ENCODE data around the gene IL34. TPM values are rescaled to one million over a fixed set of nuclear protein-coding genes. Genes with fewer than 3 reads are reported as not detected.

Gene IL34
- total RNA-seq, 1 donor from 2014 or later = 0.86 TPM

DNA sequence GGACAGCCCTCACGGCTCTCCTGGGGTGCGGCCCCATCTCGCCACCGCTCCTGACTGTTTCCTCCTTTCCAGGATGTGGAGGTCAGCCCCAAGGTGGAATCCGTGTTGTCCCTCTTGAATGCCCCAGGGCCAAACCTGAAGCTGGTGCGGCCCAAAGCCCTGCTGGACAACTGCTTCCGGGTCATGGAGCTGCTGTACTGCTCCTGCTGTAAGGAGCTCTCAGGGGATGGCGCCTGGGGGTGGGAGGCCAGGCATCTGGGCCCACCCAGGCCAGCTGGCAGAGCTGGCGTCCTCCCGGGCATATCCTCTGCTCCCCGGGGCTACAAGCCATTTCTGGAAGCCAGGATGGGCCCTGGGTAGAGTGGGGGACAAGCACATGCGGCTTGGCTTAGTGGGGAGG lies 13.2 kb downstream of the IL34 start:
- H3K4me3 ChIP-seq (ENCODE audit: low read depth, low read length) = no peak overlapping the region
- TF ChIP-seq, protein P1, sequence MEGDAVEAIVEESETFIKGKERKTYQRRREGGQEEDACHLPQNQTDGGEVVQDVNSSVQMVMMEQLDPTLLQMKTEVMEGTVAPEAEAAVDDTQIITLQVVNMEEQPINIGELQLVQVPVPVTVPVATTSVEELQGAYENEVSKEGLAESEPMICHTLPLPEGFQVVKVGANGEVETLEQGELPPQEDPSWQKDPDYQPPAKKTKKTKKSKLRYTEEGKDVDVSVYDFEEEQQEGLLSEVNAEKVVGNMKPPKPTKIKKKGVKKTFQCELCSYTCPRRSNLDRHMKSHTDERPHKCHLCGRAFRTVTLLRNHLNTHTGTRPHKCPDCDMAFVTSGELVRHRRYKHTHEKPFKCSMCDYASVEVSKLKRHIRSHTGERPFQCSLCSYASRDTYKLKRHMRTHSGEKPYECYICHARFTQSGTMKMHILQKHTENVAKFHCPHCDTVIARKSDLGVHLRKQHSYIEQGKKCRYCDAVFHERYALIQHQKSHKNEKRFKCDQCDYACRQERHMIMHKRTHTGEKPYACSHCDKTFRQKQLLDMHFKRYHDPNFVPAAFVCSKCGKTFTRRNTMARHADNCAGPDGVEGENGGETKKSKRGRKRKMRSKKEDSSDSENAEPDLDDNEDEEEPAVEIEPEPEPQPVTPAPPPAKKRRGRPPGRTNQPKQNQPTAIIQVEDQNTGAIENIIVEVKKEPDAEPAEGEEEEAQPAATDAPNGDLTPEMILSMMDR (conservative IDR thresholded peaks at IDR 0.05; ENCODE audit: low read depth, low read length) = no peak
- DNase-seq (ENCODE audit: low read depth) = no peak

DNA sequence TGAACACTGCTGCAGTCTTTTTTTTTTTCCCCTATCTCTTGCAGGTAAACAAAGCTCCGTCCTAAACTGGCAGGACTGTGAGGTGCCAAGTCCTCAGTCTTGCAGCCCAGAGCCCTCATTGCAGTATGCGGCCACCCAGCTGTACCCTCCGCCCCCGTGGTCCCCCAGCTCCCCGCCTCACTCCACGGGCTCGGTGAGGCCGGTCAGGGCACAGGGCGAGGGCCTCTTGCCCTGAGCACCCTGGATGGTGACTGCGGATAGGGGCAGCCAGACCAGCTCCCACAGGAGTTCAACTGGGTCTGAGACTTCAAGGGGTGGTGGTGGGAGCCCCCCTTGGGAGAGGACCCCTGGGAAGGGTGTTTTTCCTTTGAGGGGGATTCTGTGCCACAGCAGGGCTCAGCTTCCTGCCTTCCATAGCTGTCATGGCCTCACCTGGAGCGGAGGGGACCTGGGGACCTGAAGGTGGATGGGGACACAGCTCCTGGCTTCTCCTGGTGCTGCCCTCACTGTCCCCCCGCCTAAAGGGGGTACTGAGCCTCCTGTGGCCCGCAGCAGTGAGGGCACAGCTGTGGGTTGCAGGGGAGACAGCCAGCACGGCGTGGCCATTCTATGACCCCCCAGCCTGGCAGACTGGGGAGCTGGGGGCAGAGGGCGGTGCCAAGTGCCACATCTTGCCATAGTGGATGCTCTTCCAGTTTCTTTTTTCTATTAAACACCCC lies 13.8 kb downstream of the IL34 start:
- no peak overlapping the region for H3K4me3 ChIP-seq (ENCODE audit: low read depth, low read length)
- DNase-seq (ENCODE audit: low read depth) = no peak
- TF ChIP-seq, protein P1 (conservative IDR thresholded peaks at IDR 0.05; ENCODE audit: low read depth, low read length) = no peak

DNA sequence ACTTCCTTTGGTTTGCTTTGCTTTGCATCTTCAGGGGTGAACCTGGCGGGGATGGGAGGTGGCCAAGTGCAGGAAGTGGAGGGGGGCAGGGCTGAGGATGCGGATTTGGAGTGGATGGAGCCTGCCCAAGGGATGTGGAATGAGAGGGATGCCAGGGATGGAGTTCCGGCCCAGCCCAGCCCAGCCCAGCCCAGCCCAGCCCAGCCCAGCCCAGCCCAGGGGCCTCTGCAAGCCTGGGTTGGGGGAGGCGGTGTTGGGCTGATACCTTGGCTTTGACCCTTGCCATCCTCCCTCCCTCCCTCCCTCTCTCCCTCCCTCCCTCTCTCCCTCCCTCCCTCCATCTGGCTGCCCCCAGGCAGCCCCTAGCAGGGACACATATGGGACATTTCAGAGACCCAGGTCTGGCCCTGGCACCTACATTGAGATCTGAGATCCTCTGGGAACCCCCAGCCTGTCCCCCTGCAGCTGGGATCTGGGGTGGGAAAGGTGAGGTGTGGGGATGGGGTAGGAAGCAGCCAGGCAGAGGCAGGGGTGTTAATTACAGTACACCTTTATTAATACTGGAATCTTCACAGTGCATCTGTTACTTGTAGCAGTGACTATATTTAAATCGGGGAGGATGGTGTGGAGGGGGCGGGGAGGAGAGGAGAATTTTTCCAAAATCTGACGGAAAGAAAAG lies 14.5 kb downstream of the IL34 start:
- DNase-seq (ENCODE audit: low read depth) = no peak
- H3K4me3 ChIP-seq (ENCODE audit: low read depth, low read length) = no peak overlapping the region
- TF ChIP-seq, protein P1 (conservative IDR thresholded peaks at IDR 0.05; ENCODE audit: low read depth, low read length) = no peak

DNA sequence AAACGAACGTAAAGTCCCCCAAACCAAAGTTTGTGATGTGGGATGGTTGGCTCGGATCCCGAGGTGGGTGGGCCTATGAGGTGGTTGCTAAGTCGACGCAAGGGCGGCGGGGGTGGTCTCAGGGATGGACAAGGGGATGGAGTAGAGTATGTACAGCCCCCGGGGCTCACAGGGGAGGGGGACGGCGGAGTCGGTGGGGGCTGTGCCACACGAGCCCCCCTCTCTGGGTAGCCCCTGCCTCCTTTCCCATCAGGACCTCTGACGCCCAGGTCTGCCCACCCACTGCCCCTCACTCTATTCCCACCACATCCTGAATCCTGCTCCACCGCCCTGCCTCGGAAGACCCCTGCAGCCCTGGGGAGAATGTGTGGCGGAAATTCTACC lies 15.2 kb downstream of the IL34 start:
- no peak overlapping the region for H3K4me3 ChIP-seq (ENCODE audit: low read depth, low read length)
- TF ChIP-seq, protein P1 (conservative IDR thresholded peaks at IDR 0.05; ENCODE audit: low read depth, low read length) = no peak
- no peak for DNase-seq (ENCODE audit: low read depth)

DNA sequence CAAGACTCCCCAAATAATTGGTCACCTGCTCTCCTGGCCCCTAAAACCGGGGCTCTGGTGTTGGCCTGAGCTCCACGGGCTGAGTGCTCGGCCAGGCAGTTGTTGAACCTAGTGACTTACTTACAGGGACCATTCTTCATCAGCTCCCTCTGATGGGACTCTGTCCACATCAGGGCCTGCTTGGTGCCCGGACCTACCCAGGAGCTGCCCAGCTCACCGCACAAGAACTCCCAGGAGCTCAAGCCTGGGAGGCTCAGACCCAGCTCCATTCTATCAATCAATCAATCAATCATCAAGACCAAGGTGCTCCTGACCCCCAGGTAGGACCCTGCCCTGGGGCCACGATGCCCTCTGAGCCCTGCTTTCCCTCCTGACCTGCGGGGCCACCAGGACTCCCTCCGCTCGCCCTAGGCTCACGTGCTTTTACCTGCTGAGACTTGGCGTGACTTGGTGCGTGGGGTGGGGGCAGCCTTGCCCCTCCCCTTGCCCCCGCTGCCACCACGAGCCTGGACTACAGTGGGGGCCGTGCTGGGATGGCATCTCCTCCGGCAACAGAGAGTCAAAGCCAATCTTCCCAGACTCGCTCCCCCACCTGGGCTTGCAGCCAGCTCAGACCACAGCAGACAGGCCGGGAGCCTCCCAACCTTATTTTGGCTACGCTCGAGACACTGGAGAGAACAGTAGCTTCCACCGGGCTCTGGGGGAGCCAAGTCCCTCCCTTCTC lies 15.7 kb downstream of the IL34 start:
- DNase-seq (ENCODE audit: low read depth) = no peak
- TF ChIP-seq, protein P1 (conservative IDR thresholded peaks at IDR 0.05; ENCODE audit: low read depth, low read length) = no peak
- no peak overlapping the region for H3K4me3 ChIP-seq (ENCODE audit: low read depth, low read length)

DNA sequence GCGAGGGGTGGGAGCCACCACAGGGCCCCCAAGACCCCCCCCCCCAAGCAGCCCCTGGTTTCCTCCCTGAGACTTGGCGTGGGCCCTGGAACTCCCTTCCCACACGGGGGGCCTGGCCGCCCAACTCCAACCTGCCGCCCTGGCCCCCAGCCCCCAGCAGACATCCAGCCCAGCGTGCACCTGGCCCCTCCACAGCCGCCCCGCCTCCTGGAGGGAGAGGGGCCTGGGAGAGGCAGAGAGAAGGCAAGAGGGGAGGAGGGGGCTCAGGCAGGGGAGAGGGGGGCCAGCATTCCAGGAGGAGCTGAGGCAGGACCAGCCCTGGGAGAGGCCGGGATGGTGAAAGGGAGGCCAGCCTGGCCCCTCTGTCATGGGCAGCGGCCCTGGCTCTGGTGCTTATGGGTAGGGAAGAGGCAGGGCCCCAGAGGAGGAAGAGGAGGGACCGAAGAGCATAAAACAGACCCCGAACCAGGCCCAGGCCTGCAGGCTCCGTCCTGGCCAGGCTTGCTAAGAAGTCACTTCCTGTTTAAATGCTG lies 16.7 kb downstream of the IL34 start:
- DNase-seq (ENCODE audit: low read depth) = no peak
- TF ChIP-seq, protein P1 (conservative IDR thresholded peaks at IDR 0.05; ENCODE audit: low read depth, low read length) = no peak
- no peak overlapping the region for H3K4me3 ChIP-seq (ENCODE audit: low read depth, low read length)
